GM18907 (cell line): ENCODE data around the gene TUNAR.
"Not testable (repeated sequence)": the region's sequence is repeated elsewhere in the genome, so short reads cannot be mapped to it uniquely, and the experiment has no call there.

ENCODE experiments used
- ATAC-seq: cut with Tn5 transposase; IDR thresholded peaks from one replicate; pipeline ENCODE4 v1.9.1; 2021; ENCODE audit warnings: mild to moderate bottlenecking, moderate library complexity; ENCODE audit not compliant: unreplicated experiment

Gene TUNAR

GRCh38 chr14:95964901-95965300, 88.3 kb downstream of the TUNAR start:
- no peak for ATAC-seq

- not testable (repeated sequence) for ATAC-seq
Measured at GRCh38 chr14:95968048-95968447, 91.4 kb downstream of the TUNAR start.
